NCI-H1417 (cell line): ENCODE data around the gene CCDC9.
"Not testable (repeated sequence)": the region's sequence is repeated elsewhere in the genome, so short reads cannot be mapped to it uniquely, and the experiment has no call there.

Source experiments
- DNase-seq, 3 experiments: peaks; one replicate each; lab custom pipeline; 2025; lab: John Stamatoyannopoulos, UW

CCDC9 gene

GRCh38 chr19:47300867-47301266, 44.5 kb downstream of the CCDC9 start:
- DNase-seq, result not testable (repeated sequence)

- DNase-seq, result no peak
These were observed 45.9 kb downstream of the CCDC9 start for GRCh38 chr19:47302249-47302648.

GRCh38 chr19:47303966-47304365, 47.6 kb downstream of the CCDC9 start:
- DNase-seq, result no peak

- peak; percentile 31 to 58 (median 51) for DNase-seq
These were observed 49.0 kb downstream of the CCDC9 start for GRCh38 chr19:47305309-47305751.

GRCh38 chr19:47306303-47306702, 50.0 kb downstream of the CCDC9 start:
- no peak for DNase-seq

GRCh38 chr19:47309038-47309437, 52.7 kb downstream of the CCDC9 start:
- no peak for DNase-seq

GRCh38 chr19:47309608-47310007, 53.3 kb downstream of the CCDC9 start, which contains the start of gene C5AR1:
C5AR1 (plus strand) TSS chr19:47309861; CDS start chr19:47309896, 35 bp downstream.
- DNase-seq, result no peak

GRCh38 chr19:47310323-47310722, 54.0 kb downstream of the CCDC9 start:
- DNase-seq, result no peak

- peak in 2 of 3 experiments; percentile 5 to 35 for DNase-seq
These were observed 54.5 kb downstream of the CCDC9 start for GRCh38 chr19:47310819-47311218.

- DNase-seq, result no peak
These were observed 56.2 kb downstream of the CCDC9 start for GRCh38 chr19:47312366-47313006.

- DNase-seq, result no peak
These were observed 57.5 kb downstream of the CCDC9 start for GRCh38 chr19:47313754-47314295.

- DNase-seq, result no peak
These were observed 58.9 kb downstream of the CCDC9 start for GRCh38 chr19:47315125-47315821.

GRCh38 chr19:47316513-47316912, 60.2 kb downstream of the CCDC9 start:
- DNase-seq, result no peak

- no peak for DNase-seq
These were observed 63.9 kb downstream of the CCDC9 start for GRCh38 chr19:47319923-47320871.
